SK-N-SH (cell line): ENCODE data around the gene MLF2. TPM values are rescaled to one million over a fixed set of nuclear protein-coding genes. Genes with fewer than 3 reads are reported as not detected.

Experiments
- CTCF ChIA-PET: fragments of 300-600, 350-600 bp; formaldehyde crosslinking; extraction: SDS; loops from one replicate; lab custom pipeline; 2021; lab: Yijun Ruan, JAX
- POLR2A ChIA-PET: fragments of 350-600 bp; sonication (Branson Sonifier 250); formaldehyde crosslinking; extraction: SDS; loops from one replicate; lab custom pipeline; 2020; ENCODE audit warnings: antibody characterized with exemption, inconsistent platforms; lab: Yijun Ruan, JAX
- DNase-seq: peaks from one replicate; pipeline ENCODE4 v3.0.0; 2012
- H2AFZ ChIP-seq: fragments of 200-600 bp; sonication (generic); 2 replicates; pipeline ENCODE4 v1.8.1; 2016; ENCODE audit warnings: antibody characterized with exemption, mild to moderate bottlenecking, low read depth
- H3F3A ChIP-seq: fragments of 200-600 bp; sonication (generic); replicated peaks from 2 replicates; pipeline ENCODE3; 2016; ENCODE audit warnings: antibody characterized with exemption, mild to moderate bottlenecking; ENCODE audit not compliant: insufficient read depth
- H3K27ac ChIP-seq, 2 experiments: fragments of 200-500 bp in 1 of 2; fragments of 200-600 bp in 1 of 2; sonication (Bioruptor generic) in 1 of 2; sonication (generic), shearing (Covaris generic) in 1 of 2; 2 replicates each; pipeline versions ENCODE4 v1.5.1 to v1.6.1; 2014 to 2016; ENCODE audit warnings: low read depth in 2 of 2, inconsistent platforms in 1 of 2, low read length in 1 of 2, mild to moderate bottlenecking in 1 of 2, mixed read lengths in 1 of 2
- H3K27me3 ChIP-seq: fragments of 200-600 bp; sonication (generic), shearing (Covaris generic); 2 replicates; pipeline ENCODE4 v1.6.1; 2016; ENCODE audit warnings: mixed run types; ENCODE audit not compliant: insufficient read depth
- H3K36me3 ChIP-seq, 2 experiments: fragments of 200-500 bp in 1 of 2; fragments of 200-600 bp in 1 of 2; sonication (Bioruptor generic) in 1 of 2; sonication (generic) in 1 of 2; replicated peaks in 1 of 2; 2 replicates each; pipeline versions ENCODE3 to v1.5.1; 2014 to 2016; ENCODE audit warnings: low read length in 1 of 2, mild to moderate bottlenecking in 1 of 2; ENCODE audit not compliant: insufficient read depth in 2 of 2, control insufficient read depth in 1 of 2
- H3K4me1 ChIP-seq, 2 experiments: fragments of 200-500 bp in 1 of 2; fragments of 200-600 bp in 1 of 2; sonication (Bioruptor generic) in 1 of 2; sonication (generic), shearing (Covaris generic) in 1 of 2; 2 replicates each; pipeline versions ENCODE4 v1.5.1 to v1.6.1; 2014 to 2016; ENCODE audit warnings: low read depth in 1 of 2, low read length in 1 of 2, mixed run types in 1 of 2; ENCODE audit not compliant: insufficient read depth in 2 of 2, control insufficient read depth in 1 of 2
- H3K4me2 ChIP-seq: fragments of 200-600 bp; sonication (generic), shearing (Covaris generic); 2 replicates; pipeline ENCODE4 v1.6.1; 2017; ENCODE audit warnings: mixed run types
- H3K4me3 ChIP-seq, 2 experiments: fragments of 200-500 bp in 1 of 2; fragments of 200-600 bp in 1 of 2; sonication (Bioruptor generic) in 1 of 2; sonication (generic), shearing (Covaris generic) in 1 of 2; 2 replicates each; pipeline versions ENCODE4 v1.5.1 to v1.8.1; 2014 to 2016; ENCODE audit warnings: low read depth in 2 of 2, inconsistent platforms in 1 of 2, low read length in 1 of 2, mild to moderate bottlenecking in 1 of 2, mixed read lengths in 1 of 2, moderate library complexity in 1 of 2
- H3K79me2 ChIP-seq: fragments of 200-600 bp; sonication (generic); 2 replicates; pipeline ENCODE4 v1.8.1; 2017; ENCODE audit warnings: mild to moderate bottlenecking; ENCODE audit not compliant: insufficient read depth
- H3K9ac ChIP-seq: fragments of 200-600 bp; sonication (generic); 2 replicates; pipeline ENCODE4 v1.6.1; 2017; ENCODE audit warnings: mixed run types
- H3K9me2 ChIP-seq: fragments of 200-600 bp; sonication (generic); 2 replicates; pipeline ENCODE4 v1.6.1; 2017; ENCODE audit warnings: mixed run types
- H3K9me3 ChIP-seq: fragments of 200-600 bp; sonication (generic); 2 replicates; pipeline ENCODE4 v1.6.1; 2017; ENCODE audit warnings: mixed run types, mild to moderate bottlenecking, moderate library complexity
- H4K20me1 ChIP-seq: fragments of 200-600 bp; sonication (generic); 2 replicates; pipeline ENCODE4 v1.6.1; 2017; ENCODE audit warnings: mild to moderate bottlenecking, mixed run types; ENCODE audit not compliant: insufficient read depth
- CTCF ChIP-seq: fragments of 200-600 bp; sonication (generic); IDR thresholded peaks from 2 replicates; pipeline ENCODE4 v1.6.1; 2017; ENCODE audit warnings: antibody characterized with exemption, mild to moderate bottlenecking, moderate library complexity
- EZH2phosphoT487 ChIP-seq: fragments of 200-600 bp; sonication (generic); IDR thresholded peaks from 2 replicates; pipeline ENCODE4 v1.6.1; 2017; ENCODE audit warnings: low read depth, mixed run types, mild to moderate bottlenecking, antibody characterized with exemption, moderate library complexity, borderline replicate concordance
- FOSL2 ChIP-seq: IDR thresholded peaks from 2 replicates; pipeline ENCODE4 v1.4.0; 2012; ENCODE audit warnings: low read depth, mild to moderate bottlenecking, moderate library complexity, borderline replicate concordance
- FOXJ3 ChIP-seq: sonication (generic); formaldehyde crosslinking; IDR thresholded peaks from 2 replicates; pipeline ENCODE4 v1.5.1; 2020; ENCODE audit warnings: mild to moderate bottlenecking, missing genetic modification reagents
- FOXM1 ChIP-seq: IDR thresholded peaks from 2 replicates; pipeline ENCODE4 v1.4.0; 2012; ENCODE audit warnings: low read depth, mild to moderate bottlenecking
- GATA2 ChIP-seq: sonication (generic); formaldehyde crosslinking; IDR thresholded peaks from 2 replicates; pipeline ENCODE4 v1.5.0; 2020; ENCODE audit warnings: mild to moderate bottlenecking, missing genetic modification reagents
- JUND ChIP-seq: IDR thresholded peaks from 2 replicates; pipeline ENCODE4 v1.4.0; 2012
- NFIC ChIP-seq: IDR thresholded peaks from 2 replicates; pipeline ENCODE4 v1.4.0; 2012; ENCODE audit warnings: borderline replicate concordance
- NRF1 ChIP-seq: IDR thresholded peaks from 2 replicates; pipeline ENCODE4 v1.6.1; 2012; ENCODE audit warnings: low read depth, mild to moderate bottlenecking, low read length
- POLR2AphosphoS5 ChIP-seq: IDR thresholded peaks from 2 replicates; pipeline ENCODE4 v1.6.1; 2012; ENCODE audit warnings: low read depth, low read length
- RAD21 ChIP-seq: IDR thresholded peaks from 2 replicates; pipeline ENCODE4 v1.6.1; 2012; ENCODE audit warnings: mild to moderate bottlenecking, low read length
- RXRA ChIP-seq: IDR thresholded peaks from 2 replicates; pipeline ENCODE4 v1.4.0; 2012; ENCODE audit warnings: low read depth, mild to moderate bottlenecking, borderline replicate concordance
- TAF1 ChIP-seq: IDR thresholded peaks from 2 replicates; pipeline ENCODE4 v1.6.1; 2012; ENCODE audit warnings: low read depth, mild to moderate bottlenecking, low read length, moderate library complexity, borderline replicate concordance
- USF1 ChIP-seq: IDR thresholded peaks from 2 replicates; pipeline ENCODE4 v1.4.0; 2012; ENCODE audit warnings: low read depth, borderline replicate concordance
- USF2 ChIP-seq: fragments of 150-350 bp; IDR thresholded peaks from 2 replicates; pipeline ENCODE4 v1.6.1; 2017; ENCODE audit warnings: antibody characterized with exemption, low read length, low read depth, borderline replicate concordance
- YY1 ChIP-seq: IDR thresholded peaks from 2 replicates; pipeline ENCODE4 v1.4.0; 2012; ENCODE audit warnings: low read depth, mild to moderate bottlenecking
- WGBS: methylation state at CpG from one replicate; pipeline ENCODE4 v1.1.6; 2017; ENCODE audit warnings: low lambda C conversion rate; 5-methylcytosine and 5-hydroxymethylcytosine counted together
- polyA plus RNA-seq, 3 experiments: library from polyadenylated mRNA; depleted of rRNA; stranded (reverse); fragments of >200 nt; gene quantifications; 2 replicates each; pipeline ENCODE4 v1.2.3, GENCODE V29; 2012

The MLF2 gene
- polyA plus RNA-seq, 1 of the 3 experiments (the other 2 are of a cell fraction): 535 TPM

- Histone ChIP-seq H3K9me2 (no peaks in the 10 kb centered on the region), H4K20me1 (no peaks in the 10 kb centered on the region), H3K79me2 (no peaks in the 10 kb centered on the region), H3K9ac (no peak overlapping the region), H3F3A (peaks cover 7% of the 10 kb centered on the region), H3K4me3 (no peak overlapping the region), H2AFZ (no peak overlapping the region), H3K36me3 (no peaks in the 10 kb centered on the region), H3K9me3 (no peaks in the 10 kb centered on the region), H3K4me2 (no peak overlapping the region), H3K4me1 (peaks cover 0 to 8% of the 10 kb centered on the region in 2 experiments; a peak in 1 of 4 replicates), H3K27me3 (no peaks in the 10 kb centered on the region), H3K27ac (no peak overlapping the region)
- WGBS: 76% methylated on average over 6 of the region's 6 CpGs
- POLR2A ChIA-PET: no interaction called here
- TF ChIP-seq FOXJ3 (CRISPR knock-in tag) (no peak), JUND (no peak), RXRA (no peak), FOSL2 (no peak), YY1 (no peak), NFIC (no peak), EZH2phosphoT487 (no peak), FOXM1 (no peak), NRF1 (no peak), POLR2AphosphoS5 (no peak), GATA2 (CRISPR knock-in tag) (no peak), TAF1 (no peak), CTCF (no peak), USF1 (no peak)
- no peak for DNase-seq
- CTCF ChIA-PET: interaction anchor here (1.0 to 7.7 kb wide), 5 partner anchors 24 to 87 kb away, joined by 3 to 74 read pairs (median 3); partner anchors contain the start of genes GPR162 and MLF2
Measured at GRCh38 chr12:6782119-6782518, 29.2 kb upstream of the MLF2 start.

GRCh38 chr12:6780573-6780972, 27.6 kb upstream of the MLF2 start:
- H3K9me3 ChIP-seq: no peaks in the 10 kb centered on the region
- H3K4me2 ChIP-seq: no peak overlapping the region
- no peaks in the 10 kb centered on the region for H3K9me2 ChIP-seq
- H3K4me1 ChIP-seq: peaks cover 0 to 8% of the 10 kb centered on the region in 2 experiments; a peak in 1 of 4 replicates
- H3K27me3 ChIP-seq: no peaks in the 10 kb centered on the region
- ChIA-PET POLR2A (interaction anchor here (1.3 kb wide), 1 partner anchor 27 kb away, joined by 4 read pairs; no protein-coding TSS in a partner anchor), CTCF (interaction anchor here (0.7 to 7.7 kb wide), 11 partner anchors 9 to 89 kb away, joined by 3 to 91 read pairs (median 4); partner anchors contain the start of genes CD4, GPR162, MLF2 and PTMS)
- H2AFZ ChIP-seq: no peak overlapping the region
- no peaks in the 10 kb centered on the region for H3K79me2 ChIP-seq
- H3K9ac ChIP-seq: no peak overlapping the region
- DNase-seq: no peak
- no peak for TF ChIP-seq FOXJ3 (CRISPR knock-in tag)
- no peak for TF ChIP-seq USF2
- no peak for TF ChIP-seq NRF1
- TF ChIP-seq GATA2 (CRISPR knock-in tag): no peak
- no peak for TF ChIP-seq FOXM1
- TF ChIP-seq USF1: no peak
- TF ChIP-seq RAD21: no peak
- TF ChIP-seq EZH2phosphoT487: no peak
- 90% methylated on average over 6 of the region's 6 CpGs for WGBS
- no peaks in the 10 kb centered on the region for H4K20me1 ChIP-seq
- H3K27ac ChIP-seq: no peak overlapping the region
- H3K4me3 ChIP-seq: no peak overlapping the region
- peaks cover 3 to 4% of the 10 kb centered on the region in 2 experiments for H3K36me3 ChIP-seq
- H3F3A ChIP-seq: peaks cover 7% of the 10 kb centered on the region
